Gastroesophageal sphincter (tissue), 3 donors: ENCODE measurements around the gene FGFRL1.

ENCODE experiments used
- CTCF ChIP-seq, 4 experiments: fragments of 200-600 bp in 2 of 4; fragments of 450-650 bp in 2 of 4; sonication (generic) in 1 of 4; IDR thresholded peaks; one replicate each; pipeline ENCODE4 v1.5.1; 2017 to 2019; ENCODE audit warnings: antibody characterized with exemption in 4 of 4, mild to moderate bottlenecking in 2 of 4, moderate library complexity in 2 of 4
- EP300 ChIP-seq: sonication (generic); formaldehyde crosslinking; IDR thresholded peaks from one replicate; pipeline ENCODE4 v1.6.1; 2017; ENCODE audit warnings: antibody characterized with exemption, mild to moderate bottlenecking
- POLR2A ChIP-seq, 2 donors: fragments of 450-650 bp; IDR thresholded peaks; one replicate each; pipeline ENCODE4 v1.6.1; 2017; ENCODE audit warnings: antibody characterized with exemption in 2 of 2, mild to moderate bottlenecking in 2 of 2, moderate library complexity in 1 of 2
- POLR2AphosphoS5 ChIP-seq: sonication (generic); formaldehyde crosslinking; IDR thresholded peaks from one replicate; pipeline ENCODE4 v1.6.1; 2017; ENCODE audit warnings: antibody characterized with exemption

GRCh38 chr4:1061056-1061700 is 49.8 kb downstream of the FGFRL1 start:
- TF ChIP-seq CTCF (IDR thresholded peaks at IDR 0.05) (no peak), POLR2A (IDR thresholded peaks at IDR 0.05) (no peak), EP300 (no peak), POLR2AphosphoS5 (no peak)
